GM13976 (cell line): Measurements from ENCODE around the gene PIK3R2.
A peak's percentile ranks its signal among the peaks of the same experiment; 100 is the strongest.

Source experiments
- DNase-seq: peaks from one replicate; pipeline ENCODE4 v3.0.0; 2012; ENCODE audit warnings: low spot score
- CTCF ChIP-seq: IDR thresholded peaks from 2 replicates; pipeline ENCODE4 v1.5.1; 2012; ENCODE audit warnings: borderline replicate concordance, mild to moderate bottlenecking; ENCODE audit not compliant: insufficient read depth; ENCODE audit errors: extremely low read depth, missing control alignments, control extremely low read depth
- in situ Hi-C: fragments of 300-500 bp; cut with MboI; formaldehyde crosslinking; loops from one replicate; pipeline ENCODE4 v1.12.0; 2022; ENCODE audit warnings: low sequenced_read_pairs, mixed read lengths, inconsistent platforms; ENCODE audit not compliant: unreplicated experiment

Gene PIK3R2

GRCh38 chr19:18192673-18193387 is 39.9 kb downstream of the PIK3R2 start, which contains the start of gene MPV17L2:
TSS of gene MPV17L2 (plus strand) at chr19:18193218. CDS start at chr19:18193282, 64 bp downstream.
- TF ChIP-seq CTCF, result no peak
- DNase-seq, result peak; percentile 94
- in situ Hi-C loops, result no loop called here

GRCh38 chr19:18193388-18194180 is 40.6 kb downstream of the PIK3R2 start:
- in situ Hi-C loops, result no loop called here
- TF ChIP-seq CTCF, result no peak
- no peak for DNase-seq

DNA sequence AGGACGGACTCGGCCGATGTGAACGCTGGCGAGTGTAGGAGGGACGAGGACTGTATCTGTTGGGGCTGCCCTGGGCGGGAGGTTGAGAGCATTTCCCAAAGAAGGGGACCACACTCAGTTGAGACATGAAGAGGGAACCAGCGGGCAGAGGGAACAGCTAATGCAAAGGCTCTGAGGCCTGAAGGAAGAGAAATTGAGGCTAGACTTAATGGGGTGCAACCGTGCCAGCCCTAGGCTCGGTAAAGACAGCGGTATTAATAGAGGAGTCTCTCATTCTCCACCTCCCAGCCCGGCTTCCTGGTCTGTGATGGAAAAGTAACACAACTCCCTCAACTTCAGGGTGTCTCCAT is 41.2 kb downstream of the PIK3R2 start:
- no peak for TF ChIP-seq CTCF
- in situ Hi-C loops, result no loop called here
- no peak for DNase-seq

DNA sequence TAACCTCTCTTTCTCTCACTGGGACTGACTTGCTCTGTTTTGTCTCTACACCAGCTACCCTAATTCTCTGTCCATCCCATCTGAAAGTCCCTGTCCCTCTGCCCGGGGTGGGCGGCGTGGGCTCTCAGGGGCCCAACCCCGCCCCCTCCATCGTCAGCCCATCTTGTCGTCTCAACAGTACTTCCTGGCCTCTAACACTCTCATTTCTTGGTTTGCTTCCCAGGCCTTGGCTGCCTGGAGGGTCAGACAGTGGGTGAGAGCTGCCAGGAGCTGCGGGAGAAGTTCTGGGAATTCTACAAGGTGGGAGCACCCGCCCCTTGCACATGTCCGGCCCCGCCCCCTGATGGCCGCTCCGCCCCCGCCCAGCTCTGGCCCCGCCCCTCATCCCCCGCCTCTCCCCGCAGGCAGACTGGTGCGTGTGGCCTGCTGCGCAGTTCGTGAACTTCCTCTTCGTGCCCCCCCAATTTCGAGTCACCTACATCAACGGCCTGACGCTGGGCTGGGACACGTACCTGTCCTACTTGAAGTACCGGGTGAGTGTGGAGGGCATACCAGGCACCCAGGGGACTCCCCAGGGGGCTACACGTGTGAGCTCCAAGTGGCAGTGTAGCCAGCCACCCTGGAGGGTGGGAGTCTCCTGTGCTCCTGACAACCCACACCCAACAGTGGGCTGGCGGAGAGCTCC is 41.7 kb downstream of the PIK3R2 start:
- in situ Hi-C loops, result no loop called here
- no peak for DNase-seq
- no peak for TF ChIP-seq CTCF

- no peak for DNase-seq
- in situ Hi-C loops, result no loop called here
- no peak for TF ChIP-seq CTCF
Observed at GRCh38 chr19:18196511-18196845, 43.5 kb downstream of the PIK3R2 start.

DNA sequence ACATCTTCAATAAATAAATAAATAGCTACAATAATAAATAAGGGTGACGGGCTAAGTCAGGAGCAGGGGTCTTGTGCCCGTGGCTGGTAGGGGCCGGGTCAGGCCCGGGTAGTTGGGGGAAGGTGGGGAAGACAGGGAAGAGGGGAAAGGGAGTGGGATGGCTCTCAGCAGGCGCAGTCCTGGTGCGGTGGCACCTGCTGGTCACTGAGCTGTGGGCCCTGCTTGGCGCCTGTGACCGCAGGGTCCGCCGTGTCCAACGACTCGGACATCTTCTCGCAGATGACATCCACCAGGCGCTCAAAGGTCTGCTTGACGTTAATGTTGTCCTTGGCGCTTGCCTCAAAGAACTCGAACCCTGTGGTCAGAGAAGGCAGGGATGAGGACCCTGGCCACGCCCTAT is 44.3 kb downstream of the PIK3R2 start:
- in situ Hi-C loops, result no loop called here
- DNase-seq, result no peak
- TF ChIP-seq CTCF, result no peak
